Skeletal muscle satellite cell (primary cell): Measurements from ENCODE around the gene PTPRD.

Experiments used
- H3K27me3 ChIP-seq: 2 replicates; pipeline ENCODE4 v1.7.0; 2013; ENCODE audit warnings: low read length; ENCODE audit not compliant: control insufficient read depth, insufficient read depth
- H3K36me3 ChIP-seq: 2 replicates; pipeline ENCODE4 v1.7.0; 2013; ENCODE audit warnings: mild to moderate bottlenecking, control low read depth, low read length; ENCODE audit not compliant: insufficient read depth
- H3K4me1 ChIP-seq: 2 replicates; pipeline ENCODE4 v1.7.0; 2013; ENCODE audit warnings: low read length; ENCODE audit not compliant: control insufficient read depth, insufficient read depth
- H3K4me2 ChIP-seq: 2 replicates; pipeline ENCODE4 v1.7.0; 2013; ENCODE audit warnings: mild to moderate bottlenecking, low read length
- H3K4me3 ChIP-seq: 2 replicates; pipeline ENCODE4 v1.7.0; 2013; ENCODE audit warnings: low read length
- H3K9ac ChIP-seq: 2 replicates; pipeline ENCODE4 v1.7.0; 2013; ENCODE audit warnings: mild to moderate bottlenecking, low read depth, low read length, moderate library complexity
- H3K9me3 ChIP-seq: replicated peaks from 2 replicates; pipeline ENCODE4 v1.7.0; 2013; ENCODE audit warnings: mild to moderate bottlenecking, control low read depth, low read length

Gene PTPRD

DNA sequence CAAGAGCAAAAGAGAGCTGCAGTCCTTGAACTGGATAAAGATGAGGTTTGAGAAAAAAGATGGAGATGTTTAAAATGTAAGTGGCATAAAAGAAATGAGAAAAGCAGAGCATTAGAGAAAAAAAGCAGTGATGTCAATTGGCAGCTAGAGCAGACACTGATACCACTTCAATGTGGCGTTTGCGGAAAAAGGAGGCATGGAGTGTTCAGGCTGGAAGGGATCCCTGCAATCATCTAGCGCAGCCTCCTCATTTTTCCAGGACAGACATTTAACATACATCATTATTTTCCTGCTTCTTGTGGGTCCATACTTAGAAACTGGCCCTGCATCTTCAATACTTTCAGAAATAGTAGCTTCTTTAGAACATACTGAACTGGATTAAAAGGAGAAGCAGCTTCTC, 563.8 kb downstream of the PTPRD start:
- H3K36me3 ChIP-seq: no peaks in the 10 kb centered on the region
- H3K4me2 ChIP-seq: no peak overlapping the region
- H3K9me3 ChIP-seq: no peaks in the 10 kb centered on the region
- H3K27me3 ChIP-seq: no peaks in the 10 kb centered on the region
- H3K9ac ChIP-seq: no peak overlapping the region
- H3K4me3 ChIP-seq: no peak overlapping the region
- no peaks in the 10 kb centered on the region for H3K4me1 ChIP-seq

DNA sequence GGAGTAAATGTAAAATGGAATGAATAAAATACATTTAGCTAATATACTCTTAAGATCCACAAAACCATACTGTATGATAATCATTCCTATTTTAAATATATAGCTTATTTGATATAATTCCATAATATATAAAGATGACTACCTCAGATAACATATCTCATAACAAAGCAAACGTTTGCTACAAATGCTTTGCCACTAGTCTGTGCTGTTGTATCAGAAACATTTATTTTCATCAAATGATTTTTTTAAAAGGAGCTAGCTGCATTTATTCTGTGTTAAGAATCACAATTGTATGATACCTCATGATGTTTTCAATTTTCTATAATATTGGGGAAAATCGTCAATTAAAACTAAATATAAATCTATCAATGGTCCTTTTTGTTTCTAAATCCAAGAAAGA, 567.2 kb downstream of the PTPRD start:
- Histone ChIP-seq H3K4me2 (no peak overlapping the region), H3K4me3 (no peak overlapping the region), H3K36me3 (no peaks in the 10 kb centered on the region), H3K9me3 (no peaks in the 10 kb centered on the region), H3K27me3 (no peaks in the 10 kb centered on the region), H3K9ac (no peak overlapping the region), H3K4me1 (no peaks in the 10 kb centered on the region)

DNA sequence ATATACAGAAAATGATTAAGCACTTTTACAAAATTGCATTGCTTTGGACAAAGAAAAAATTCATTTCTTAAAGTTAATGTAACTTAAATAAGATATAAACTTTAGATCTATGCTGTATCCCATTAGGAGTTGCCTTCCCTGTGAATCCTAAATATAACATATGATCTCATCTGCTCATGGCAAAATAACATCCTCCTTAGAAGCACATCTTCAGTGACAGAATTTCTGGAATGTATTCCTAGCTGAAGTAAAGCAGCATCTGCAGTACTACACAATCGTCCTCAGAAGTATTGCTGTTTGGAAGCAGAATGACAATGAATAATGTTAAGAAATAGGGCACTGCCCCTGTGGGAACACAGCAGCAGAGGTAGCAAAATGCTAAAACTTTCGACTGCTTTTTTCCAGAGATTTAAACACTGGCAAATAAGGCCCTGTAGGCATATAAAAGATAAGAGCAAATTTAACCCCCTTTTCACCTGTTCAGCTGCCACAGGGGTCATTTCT, 571.0 kb downstream of the PTPRD start:
- H3K4me3 ChIP-seq: no peak overlapping the region
- no peaks in the 10 kb centered on the region for H3K4me1 ChIP-seq
- H3K4me2 ChIP-seq: no peak overlapping the region
- H3K36me3 ChIP-seq: no peaks in the 10 kb centered on the region
- no peaks in the 10 kb centered on the region for H3K27me3 ChIP-seq
- H3K9ac ChIP-seq: no peak overlapping the region
- H3K9me3 ChIP-seq: no peaks in the 10 kb centered on the region

DNA sequence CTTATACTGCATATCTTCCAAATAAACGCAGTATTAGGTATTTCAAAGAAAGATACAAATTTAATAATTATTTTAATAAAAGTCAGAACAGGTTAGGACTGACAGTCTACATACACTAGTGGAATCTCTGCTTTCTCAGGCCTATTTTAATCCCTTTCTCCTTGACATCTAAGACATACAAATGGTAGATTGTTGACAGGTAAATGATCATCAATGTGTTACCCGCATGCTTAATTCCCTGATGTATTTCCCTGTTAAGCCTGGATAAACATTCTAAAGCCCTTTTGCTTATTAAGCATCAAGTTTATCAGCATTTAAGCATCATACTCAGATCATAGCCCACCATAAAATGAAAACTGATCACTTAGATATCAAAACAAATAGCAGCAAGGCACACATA, 576.7 kb downstream of the PTPRD start:
- no peak overlapping the region for H3K9ac ChIP-seq
- H3K4me2 ChIP-seq: no peak overlapping the region
- no peaks in the 10 kb centered on the region for H3K36me3 ChIP-seq
- H3K4me3 ChIP-seq: no peak overlapping the region
- H3K4me1 ChIP-seq: no peaks in the 10 kb centered on the region
- no peaks in the 10 kb centered on the region for H3K9me3 ChIP-seq
- H3K27me3 ChIP-seq: no peaks in the 10 kb centered on the region

DNA sequence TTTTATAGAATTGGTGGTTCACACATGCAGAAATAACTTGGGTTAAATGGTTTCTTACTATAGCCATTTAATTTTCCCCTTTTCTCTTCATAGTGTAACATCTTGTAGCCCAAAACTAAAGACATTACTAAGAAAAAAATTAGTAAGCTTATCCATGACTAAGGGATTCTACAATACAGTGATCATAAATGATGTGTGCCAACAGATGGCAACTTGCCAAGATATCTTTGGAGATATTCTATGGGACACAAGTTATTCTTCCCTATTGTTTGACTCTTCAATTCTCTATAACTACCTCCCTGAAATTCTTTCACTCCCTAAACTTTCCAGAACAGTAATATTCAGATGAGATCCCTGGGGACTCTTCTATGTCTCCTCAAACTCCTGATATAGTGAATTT, 580.6 kb downstream of the PTPRD start:
- no peaks in the 10 kb centered on the region for H3K9me3 ChIP-seq
- H3K27me3 ChIP-seq: no peaks in the 10 kb centered on the region
- H3K9ac ChIP-seq: no peak overlapping the region
- H3K4me2 ChIP-seq: no peak overlapping the region
- H3K4me1 ChIP-seq: no peaks in the 10 kb centered on the region
- no peaks in the 10 kb centered on the region for H3K36me3 ChIP-seq
- no peak overlapping the region for H3K4me3 ChIP-seq

DNA sequence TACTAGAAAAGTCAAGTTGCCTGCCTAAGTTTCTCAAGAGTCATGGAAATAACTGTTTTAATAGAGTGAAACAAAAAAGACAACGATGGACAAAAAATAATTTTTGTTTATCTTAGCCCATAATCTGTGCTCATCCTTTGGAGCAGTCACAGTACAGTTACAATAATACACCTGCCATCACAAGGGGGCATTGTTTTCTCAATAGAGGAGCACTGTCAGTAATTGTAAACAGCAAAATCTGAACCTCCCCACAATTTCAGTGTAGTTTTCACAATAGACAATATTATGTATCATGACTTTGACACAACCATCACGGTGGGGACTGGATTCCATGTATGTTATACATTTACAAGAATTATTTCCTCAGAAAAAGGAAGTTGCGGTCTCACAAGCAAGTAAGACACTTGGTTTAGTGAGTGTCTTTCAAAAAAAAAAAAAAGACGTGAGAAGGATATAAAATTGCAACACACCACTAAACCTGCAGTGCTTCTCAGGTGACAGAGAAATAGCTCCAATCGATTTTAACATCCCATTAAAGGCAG, 586.3 kb downstream of the PTPRD start:
- Histone ChIP-seq H3K4me1 (no peaks in the 10 kb centered on the region), H3K9me3 (no peaks in the 10 kb centered on the region), H3K9ac (no peak overlapping the region), H3K27me3 (no peaks in the 10 kb centered on the region), H3K4me3 (no peak overlapping the region), H3K4me2 (no peak overlapping the region), H3K36me3 (no peaks in the 10 kb centered on the region)

DNA sequence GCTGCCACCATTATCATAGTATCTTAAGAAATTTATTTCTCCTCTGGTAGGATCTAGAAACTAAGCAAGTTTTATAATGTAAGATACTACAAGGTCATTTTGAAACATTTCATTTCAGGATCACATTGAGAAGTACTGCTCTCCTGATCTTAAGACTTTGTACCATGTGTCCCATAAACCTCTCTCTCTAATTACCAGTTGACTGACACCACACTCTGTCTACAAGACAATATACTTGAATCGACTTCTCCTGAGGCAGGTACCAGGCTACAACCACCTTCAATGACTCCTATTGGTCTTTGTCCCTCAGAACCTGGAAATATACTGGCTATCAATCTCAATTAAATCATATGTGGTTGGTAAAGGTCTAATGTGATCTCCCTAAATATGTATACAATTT, 597.0 kb downstream of the PTPRD start:
- Histone ChIP-seq H3K4me3 (no peak overlapping the region), H3K4me1 (no peaks in the 10 kb centered on the region), H3K9ac (no peak overlapping the region), H3K4me2 (no peak overlapping the region), H3K36me3 (no peaks in the 10 kb centered on the region), H3K9me3 (no peaks in the 10 kb centered on the region), H3K27me3 (no peaks in the 10 kb centered on the region)

DNA sequence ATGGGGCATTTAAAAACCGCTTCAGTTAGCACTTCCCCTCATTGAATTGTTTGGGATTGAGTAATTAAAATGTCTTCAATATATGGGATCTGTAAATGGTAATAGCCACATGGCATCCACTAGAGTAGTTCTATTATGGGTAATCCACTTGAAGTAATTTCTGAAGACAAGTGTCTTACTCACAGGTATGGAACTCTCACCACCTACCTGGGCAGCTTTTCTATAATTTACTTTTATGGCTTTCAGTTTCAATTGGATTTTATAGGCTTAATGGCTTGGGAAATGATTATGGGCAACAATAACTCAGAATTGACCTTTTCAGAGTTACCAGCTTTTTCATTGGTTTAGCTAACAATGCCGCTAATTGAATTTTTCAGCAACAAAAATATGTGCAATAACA, 597.9 kb downstream of the PTPRD start:
- no peaks in the 10 kb centered on the region for H3K27me3 ChIP-seq
- H3K4me3 ChIP-seq: no peak overlapping the region
- H3K4me1 ChIP-seq: no peaks in the 10 kb centered on the region
- no peak overlapping the region for H3K4me2 ChIP-seq
- H3K9me3 ChIP-seq: no peaks in the 10 kb centered on the region
- no peaks in the 10 kb centered on the region for H3K36me3 ChIP-seq
- no peak overlapping the region for H3K9ac ChIP-seq

DNA sequence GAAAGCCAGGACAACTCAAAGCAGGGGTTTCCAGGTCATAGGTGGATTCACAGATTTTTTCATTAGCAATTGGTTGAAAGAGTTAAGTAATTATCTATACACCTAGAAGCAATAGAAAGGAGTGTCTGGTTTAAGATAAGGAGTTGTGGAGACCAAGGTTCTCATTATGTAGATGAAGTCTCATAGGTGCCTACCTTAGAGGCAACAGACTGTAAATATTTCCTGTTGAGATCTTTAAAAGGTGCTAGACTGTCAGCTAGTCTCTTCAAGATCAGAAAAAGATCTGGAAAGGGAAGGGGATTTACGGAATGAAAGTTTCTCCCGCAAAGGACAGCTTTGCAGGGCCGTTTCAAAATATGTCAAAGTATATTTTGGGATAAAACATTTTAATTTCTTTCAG, 603.4 kb downstream of the PTPRD start:
- Histone ChIP-seq H3K9ac (no peak overlapping the region), H3K4me3 (no peak overlapping the region), H3K4me2 (no peak overlapping the region), H3K9me3 (no peaks in the 10 kb centered on the region), H3K4me1 (no peaks in the 10 kb centered on the region), H3K27me3 (no peaks in the 10 kb centered on the region), H3K36me3 (no peaks in the 10 kb centered on the region)

DNA sequence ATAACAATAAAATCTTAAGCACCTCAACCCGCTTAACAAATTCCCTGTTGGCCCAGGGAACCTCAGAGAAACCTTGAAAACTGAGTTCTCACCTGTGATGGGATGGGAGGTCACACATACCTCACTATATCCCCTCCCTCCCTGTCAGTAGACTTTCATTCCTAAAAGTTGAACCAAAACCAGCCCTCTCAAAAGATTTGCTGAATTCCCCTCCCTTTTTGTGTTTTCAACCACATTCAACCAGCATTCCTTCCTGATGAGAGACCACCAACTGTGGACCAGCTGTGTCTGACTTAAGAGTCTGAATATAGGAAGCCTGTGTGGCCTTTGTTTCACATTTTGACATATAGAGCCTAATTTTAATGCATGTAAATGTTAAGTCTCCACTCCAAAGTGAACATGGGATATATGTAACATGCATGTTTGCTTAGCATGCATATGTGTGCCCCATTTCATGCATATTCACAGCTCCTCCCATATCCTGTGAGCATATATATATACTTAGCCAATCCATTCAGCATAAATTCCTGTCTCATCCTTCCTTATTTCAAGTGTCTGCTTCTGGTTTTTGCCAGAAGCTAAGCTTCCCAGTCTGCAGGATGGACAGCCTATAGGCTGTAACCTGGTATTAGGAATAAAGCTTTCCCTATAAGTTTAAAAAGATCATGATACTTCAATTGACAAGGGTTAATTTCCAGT, 604.6 kb downstream of the PTPRD start:
- no peaks in the 10 kb centered on the region for H3K27me3 ChIP-seq
- no peak overlapping the region for H3K4me3 ChIP-seq
- no peaks in the 10 kb centered on the region for H3K36me3 ChIP-seq
- H3K4me1 ChIP-seq: no peaks in the 10 kb centered on the region
- H3K4me2 ChIP-seq: no peak overlapping the region
- no peak overlapping the region for H3K9ac ChIP-seq
- H3K9me3 ChIP-seq: no peaks in the 10 kb centered on the region

DNA sequence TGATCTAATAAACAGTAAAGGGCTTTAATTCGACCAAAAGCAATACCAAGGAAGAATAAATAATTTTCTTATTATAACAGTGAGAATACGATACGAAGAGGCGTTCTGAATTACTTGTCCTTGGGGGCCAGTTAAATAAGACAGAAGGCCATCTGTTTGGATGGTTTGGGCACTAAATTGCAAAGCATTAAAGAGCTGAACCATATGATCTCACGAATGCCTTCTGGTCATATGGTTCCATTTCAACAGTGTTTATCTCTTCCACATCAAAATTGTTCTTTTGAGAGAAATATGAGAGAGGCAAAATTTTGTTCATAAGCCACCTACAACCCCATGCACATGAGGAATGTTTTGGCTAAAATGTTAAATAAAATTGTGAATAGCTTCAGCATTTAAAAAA, 605.4 kb downstream of the PTPRD start:
- Histone ChIP-seq H3K9me3 (no peaks in the 10 kb centered on the region), H3K36me3 (no peaks in the 10 kb centered on the region), H3K4me2 (no peak overlapping the region), H3K27me3 (no peaks in the 10 kb centered on the region), H3K9ac (no peak overlapping the region), H3K4me3 (no peak overlapping the region), H3K4me1 (no peaks in the 10 kb centered on the region)

DNA sequence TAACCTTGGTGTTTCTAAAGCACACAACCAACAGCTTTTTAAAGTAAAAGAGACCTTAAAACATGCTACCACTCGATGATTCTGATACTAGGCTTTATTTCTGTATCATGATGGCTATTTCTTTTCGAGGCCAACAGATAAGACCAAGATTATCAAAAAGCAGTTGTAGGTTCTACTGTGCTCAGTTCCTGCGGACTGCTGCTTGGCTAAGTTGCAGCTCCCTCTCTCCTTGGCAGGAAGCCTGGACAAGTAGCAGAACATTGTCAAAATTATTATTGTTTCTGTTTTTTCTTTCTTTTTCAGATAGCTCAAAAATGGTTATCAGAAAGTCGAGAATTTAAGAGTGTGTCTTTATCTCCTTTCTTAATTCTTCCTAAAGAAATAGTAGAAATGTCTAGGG, 607.6 kb downstream of the PTPRD start:
- H3K9ac ChIP-seq: no peak overlapping the region
- no peaks in the 10 kb centered on the region for H3K4me1 ChIP-seq
- no peak overlapping the region for H3K4me2 ChIP-seq
- H3K27me3 ChIP-seq: no peaks in the 10 kb centered on the region
- H3K36me3 ChIP-seq: no peaks in the 10 kb centered on the region
- H3K4me3 ChIP-seq: no peak overlapping the region
- H3K9me3 ChIP-seq: no peaks in the 10 kb centered on the region
